A549 (cell line): ENCODE measurements around the gene FAM47E. TPM values are rescaled to one million over a fixed set of nuclear protein-coding genes. Genes with fewer than 3 reads are reported as not detected.

Source experiments
- ATAC-seq, 2 experiments: fragments of 200-7000 bp in 1 of 2; fragments of >200 bp in 1 of 2; cut with Nextera tagmentation in 1 of 2; cut with Tn5 transposase in 1 of 2; 3 replicates each; pipeline versions ENCODE4 v1.8.0 to v1.9.1; 2018 to 2020; ENCODE audit warnings: mild to moderate bottlenecking in 1 of 2, moderate library complexity in 1 of 2
- CTCF ChIA-PET: fragments of 300-600 bp; sonication (Branson Sonifier 250); formaldehyde crosslinking; extraction: SDS; loops from one replicate; lab custom pipeline; 2021; ENCODE audit warnings: antibody characterized with exemption, inconsistent platforms; lab: Yijun Ruan, JAX
- POLR2A ChIA-PET: fragments of 350-600 bp; formaldehyde crosslinking; extraction: SDS; loops from one replicate; lab custom pipeline; 2021; ENCODE audit warnings: antibody characterized with exemption, inconsistent platforms; lab: Yijun Ruan, JAX
- DNase-seq, 2 experiments: peaks; one replicate each; pipeline versions ENCODE4 v3.0.0 to v3.0.0-alpha.2; 2011 to 2016; ENCODE audit warnings: low read depth in 1 of 2, low spot score in 1 of 2
- FAIRE-seq: peaks from 2 replicates; lab custom pipeline; 2011; peaks lifted over from hg19 to GRCh38; lab: Jason Lieb, UNC
- H3K27ac ChIP-seq, 2 experiments: fragments of >200 bp; sonication (Bioruptor Twin); formaldehyde crosslinking; 3 replicates each; pipeline ENCODE4 v1.5.1; 2016 to 2017
- H3K4me1 ChIP-seq: fragments of >200 bp; sonication (Bioruptor Twin); formaldehyde crosslinking; 3 replicates; pipeline ENCODE4 v1.6.1; 2016
- H3K4me2 ChIP-seq: fragments of >200 bp; sonication (Bioruptor Twin); formaldehyde crosslinking; 3 replicates; pipeline ENCODE4 v1.6.1; 2016
- H3K4me3 ChIP-seq: fragments of >200 bp; sonication (Bioruptor Twin); formaldehyde crosslinking; 3 replicates; pipeline ENCODE4 v1.5.1; 2016
- H3K9me3 ChIP-seq: fragments of >200 bp; sonication (Bioruptor Twin); formaldehyde crosslinking; 3 replicates; pipeline ENCODE4 v1.6.1; 2016
- BHLHE40 ChIP-seq: IDR thresholded peaks from 2 replicates; pipeline ENCODE4 v1.6.1; 2012; ENCODE audit warnings: low read depth, low read length, inconsistent platforms
- CBX8 ChIP-seq: fragments of 200-600 bp; sonication (generic); IDR thresholded peaks from 2 replicates; pipeline ENCODE4 v1.6.1; 2016
- CEBPB ChIP-seq, 2 experiments: fragments of >200 bp in 1 of 2; sonication (Bioruptor Twin) in 1 of 2; formaldehyde crosslinking in 1 of 2; IDR thresholded peaks; 2 replicates each; pipeline ENCODE4 v1.6.1; 2012 to 2016
- CHD4 ChIP-seq: fragments of 200-600 bp; sonication (generic); IDR thresholded peaks from 2 replicates; pipeline ENCODE4 v1.6.1; 2016; ENCODE audit warnings: antibody characterized with exemption, mild to moderate bottlenecking, borderline replicate concordance
- CTCF ChIP-seq: fragments of >200 bp; sonication (Bioruptor Twin); formaldehyde crosslinking; IDR thresholded peaks from 3 replicates; pipeline ENCODE4 v1.5.1; 2016
- EHMT2 ChIP-seq: fragments of 200-600 bp; sonication (generic); IDR thresholded peaks from 2 replicates; pipeline ENCODE4 v1.6.1; 2016; ENCODE audit warnings: antibody characterized with exemption, low read depth, mild to moderate bottlenecking, moderate library complexity
- EP300 ChIP-seq, 2 experiments: fragments of >200 bp; sonication (Bioruptor Twin); formaldehyde crosslinking; IDR thresholded peaks; 2 replicates in 1 of 2; 3 replicates in 1 of 2; pipeline ENCODE4 v1.6.1; 2016 to 2017
- ESRRA ChIP-seq: fragments of 150-350 bp; IDR thresholded peaks from 2 replicates; pipeline ENCODE4 v1.6.1; 2014; ENCODE audit warnings: mild to moderate bottlenecking, low read length, borderline replicate concordance
- FOSB ChIP-seq: fragments of 250-450 bp; sonication (Bioruptor Pico); IDR thresholded peaks from 2 replicates; pipeline ENCODE4 v1.5.0; 2020; ENCODE audit warnings: mild to moderate bottlenecking, moderate library complexity
- FOXS1 ChIP-seq: fragments of 250-450 bp; sonication (Bioruptor Pico); IDR thresholded peaks from 2 replicates; pipeline ENCODE4 v1.5.0; 2020; ENCODE audit warnings: mild to moderate bottlenecking, moderate library complexity
- HOXA7 ChIP-seq: fragments of 250-450 bp; sonication (Bioruptor Pico); IDR thresholded peaks from 2 replicates; pipeline ENCODE4 v1.5.0; 2020; ENCODE audit warnings: mild to moderate bottlenecking, moderate library complexity
- HOXB13 ChIP-seq: fragments of 250-450 bp; sonication (Bioruptor Pico); IDR thresholded peaks from 2 replicates; pipeline ENCODE4 v1.5.0; 2020; ENCODE audit warnings: low read depth, mild to moderate bottlenecking, moderate library complexity
- HOXB5 ChIP-seq: fragments of 250-450 bp; sonication (Bioruptor Pico); IDR thresholded peaks from 2 replicates; pipeline ENCODE4 v1.5.0; 2020; ENCODE audit warnings: mild to moderate bottlenecking, moderate library complexity
- JUN ChIP-seq, 2 experiments: fragments of >200 bp; sonication (Bioruptor Twin); formaldehyde crosslinking; IDR thresholded peaks; 2 replicates in 1 of 2; 3 replicates in 1 of 2; pipeline ENCODE4 v1.6.1; 2016 to 2017
- MAFK ChIP-seq: fragments of 450-650 bp; IDR thresholded peaks from 2 replicates; pipeline ENCODE4 v1.6.1; 2014; ENCODE audit not compliant: partially characterized antibody
- MAZ ChIP-seq: fragments of 150-350 bp; IDR thresholded peaks from 2 replicates; pipeline ENCODE4 v1.6.1; 2014; ENCODE audit warnings: antibody characterized with exemption, low read depth, low read length, borderline replicate concordance
- NFE2L2 ChIP-seq: fragments of 150-350 bp; conservative IDR thresholded peaks from 2 replicates; pipeline ENCODE4 v1.6.1; 2014; ENCODE audit warnings: low read length
- NPAS2 ChIP-seq: fragments of 250-450 bp; sonication (Bioruptor Pico); IDR thresholded peaks from 2 replicates; pipeline ENCODE4 v1.8.0; 2022; ENCODE audit warnings: mild to moderate bottlenecking, moderate library complexity, borderline replicate concordance
- NR3C1 ChIP-seq: fragments of >200 bp; sonication (Bioruptor Twin); formaldehyde crosslinking; IDR thresholded peaks from 3 replicates; pipeline ENCODE4 v1.6.1; 2017
- PHF8 ChIP-seq: fragments of 200-600 bp; sonication (generic); IDR thresholded peaks from 2 replicates; pipeline ENCODE4 v1.6.1; 2016; ENCODE audit warnings: low read depth, mild to moderate bottlenecking, antibody characterized with exemption, moderate library complexity, borderline replicate concordance
- POLR2A ChIP-seq: IDR thresholded peaks from 2 replicates; pipeline ENCODE4 v1.6.1; 2012; ENCODE audit warnings: mild to moderate bottlenecking, low read length
- RFX5 ChIP-seq: fragments of 450-650 bp; IDR thresholded peaks from 2 replicates; pipeline ENCODE4 v1.7.1; 2014; ENCODE audit warnings: antibody characterized with exemption, mild to moderate bottlenecking, moderate library complexity
- SMC3 ChIP-seq: fragments of >200 bp; sonication (Bioruptor Twin); formaldehyde crosslinking; IDR thresholded peaks from 3 replicates; pipeline ENCODE4 v1.6.1; 2018; ENCODE audit warnings: inconsistent platforms
- TP53 ChIP-seq: fragments of 250-450 bp; sonication (Bioruptor Pico); IDR thresholded peaks from 2 replicates; pipeline ENCODE4 v1.5.0; 2021; ENCODE audit warnings: mild to moderate bottlenecking, moderate library complexity
- USF2 ChIP-seq: fragments of 450-650 bp; IDR thresholded peaks from 2 replicates; pipeline ENCODE4 v1.6.1; 2014; ENCODE audit warnings: antibody characterized with exemption
- ZC3H11A ChIP-seq: fragments of 450-650 bp; IDR thresholded peaks from 2 replicates; pipeline ENCODE4 v1.6.1; 2014; ENCODE audit warnings: antibody characterized with exemption, mild to moderate bottlenecking
- ZSCAN20 ChIP-seq: fragments of 250-450 bp; sonication (Bioruptor Pico); IDR thresholded peaks from 2 replicates; pipeline ENCODE4 v1.8.0; 2022; ENCODE audit warnings: mild to moderate bottlenecking, moderate library complexity
- WGBS: methylation state at CpG from one replicate; pipeline ENCODE4 v1.1.6; 2017; ENCODE audit errors: missing lambda C conversion rate; 5-methylcytosine and 5-hydroxymethylcytosine counted together
- polyA plus RNA-seq, 4 experiments: library from polyadenylated mRNA; depleted of rRNA in 3 of 4; stranded (reverse); fragments of >200 nt; fragmentation: RNase III in 1 of 4; extraction: RNeasy Plus Mini Kit Qiagen cat#74134 plus additional on column Dnase treatment in 1 of 4; gene quantifications; 2 replicates in 3 of 4; 3 replicates in 1 of 4; pipeline ENCODE4 v1.2.3, GENCODE V29; 2011 to 2017

FAM47E gene
- polyA plus RNA-seq, 2 of the 4 experiments (the other 2 are of a cell fraction), result 0.23 to 0.85 TPM

- ChIA-PET CTCF (interaction anchor here (0.8 to 2.3 kb wide), 2 partner anchors 28 to 99 kb away, joined by 5 to 11 read pairs; partner anchors contain the start of gene STBD1), POLR2A (no interaction called here)
- no peaks in the 10 kb centered on the region for H3K9me3 ChIP-seq
- peak; percentile 85 to 89 for ATAC-seq
- peak overlapping the region; percentile 69 to 86 for H3K27ac ChIP-seq
- WGBS, result 11% methylated on average over 9 of the region's 9 CpGs
- TF ChIP-seq HOXB5 (CRISPR knock-in tag) (no peak), MAFK (peak; percentile 26), FOSB (CRISPR knock-in tag) (no peak)
- TF ChIP-seq, all 56 proteins: peak for 1
- FAIRE-seq (no peak), DNase-seq (peak in 1 of 2 experiments; percentile 63)
- Histone ChIP-seq H3K4me3 (peak overlapping the region; percentile 23; the same call in 2 of the 3 replicates), H3K4me1 (peaks cover 34% of the 10 kb centered on the region), H3K4me2 (peak overlapping the region; percentile 77)
Observed at GRCh38 chr4:76208005-76208765, 43.3 kb upstream of the FAM47E start.

- H3K4me3 ChIP-seq, result no peak overlapping the region
- no peaks in the 10 kb centered on the region for H3K9me3 ChIP-seq
- no peak for TF ChIP-seq ZSCAN20
- no peak for TF ChIP-seq EP300 (IDR thresholded peaks at IDR 0.05)
- no peak for TF ChIP-seq HOXB5 (CRISPR knock-in tag)
- TF ChIP-seq PHF8, result no peak
- no peak for TF ChIP-seq USF2
- no peak for TF ChIP-seq NFE2L2
- no peak for TF ChIP-seq CEBPB (IDR thresholded peaks at IDR 0.05)
- no peak for TF ChIP-seq ESRRA
- TF ChIP-seq SMC3, result no peak
- TF ChIP-seq EHMT2, result no peak
- no peak for TF ChIP-seq MAZ
- no peak for TF ChIP-seq CHD4
- no peak for TF ChIP-seq POLR2A
- no peak for TF ChIP-seq HOXA7
- TF ChIP-seq, all 56 proteins: peak for 0
- WGBS, result 92% methylated on average over 4 of the region's 4 CpGs
- Histone ChIP-seq H3K4me1 (peaks cover 42% of the 10 kb centered on the region), H3K4me2 (no peak overlapping the region), H3K27ac (no peak overlapping the region)
- ATAC-seq (no peak), DNase-seq (no peak), FAIRE-seq (no peak)
- CTCF ChIA-PET, result interaction anchor here (2.2 to 2.9 kb wide), 2 partner anchors 10 to 30 kb away, joined by 8 to 18 read pairs; no protein-coding TSS in a partner anchor
- POLR2A ChIA-PET, result no interaction called here
Observed at GRCh38 chr4:76209881-76210280, 41.6 kb upstream of the FAM47E start.

GRCh38 chr4:76210452-76210851 is 41.1 kb upstream of the FAM47E start:
- H3K9me3 ChIP-seq, result no peaks in the 10 kb centered on the region
- ATAC-seq, result no peak
- no peak overlapping the region for H3K4me3 ChIP-seq
- TF ChIP-seq ZC3H11A, result no peak
- no peak for TF ChIP-seq RFX5
- no peak for TF ChIP-seq FOSB (CRISPR knock-in tag)
- TF ChIP-seq SMC3, result no peak
- TF ChIP-seq MAZ, result no peak
- no peak for TF ChIP-seq TP53 (CRISPR knock-in tag)
- no peak for TF ChIP-seq ZSCAN20
- no peak for TF ChIP-seq NPAS2 (CRISPR knock-in tag)
- TF ChIP-seq NR3C1, result no peak
- TF ChIP-seq HOXB13 (CRISPR knock-in tag), result no peak
- no peak for TF ChIP-seq HOXB5 (CRISPR knock-in tag)
- no peak for TF ChIP-seq POLR2A
- no peak for TF ChIP-seq CTCF
- no peak for TF ChIP-seq CBX8
- no peak for TF ChIP-seq BHLHE40
- no peak for TF ChIP-seq NFE2L2
- TF ChIP-seq FOXS1 (CRISPR knock-in tag), result no peak
- no peak for TF ChIP-seq JUN (IDR thresholded peaks at IDR 0.05)
- TF ChIP-seq, all 56 proteins: peak for 0
- H3K4me2 ChIP-seq, result no peak overlapping the region
- H3K27ac ChIP-seq, result no peak overlapping the region
- ChIA-PET POLR2A (no interaction called here), CTCF (interaction anchor here (1.3 to 2.9 kb wide), 3 partner anchors 10 to 31 kb away, joined by 3 to 18 read pairs (median 8); no protein-coding TSS in a partner anchor)
- DNase-seq (no peak), FAIRE-seq (no peak)
- 88% methylated on average over 4 of the region's 4 CpGs for WGBS
- peaks cover 43% of the 10 kb centered on the region for H3K4me1 ChIP-seq
